ENCODE results near the gene CCL8.
A peak's percentile ranks its signal among the peaks of the same experiment; 100 is the strongest.

Gene CCL8

DNA sequence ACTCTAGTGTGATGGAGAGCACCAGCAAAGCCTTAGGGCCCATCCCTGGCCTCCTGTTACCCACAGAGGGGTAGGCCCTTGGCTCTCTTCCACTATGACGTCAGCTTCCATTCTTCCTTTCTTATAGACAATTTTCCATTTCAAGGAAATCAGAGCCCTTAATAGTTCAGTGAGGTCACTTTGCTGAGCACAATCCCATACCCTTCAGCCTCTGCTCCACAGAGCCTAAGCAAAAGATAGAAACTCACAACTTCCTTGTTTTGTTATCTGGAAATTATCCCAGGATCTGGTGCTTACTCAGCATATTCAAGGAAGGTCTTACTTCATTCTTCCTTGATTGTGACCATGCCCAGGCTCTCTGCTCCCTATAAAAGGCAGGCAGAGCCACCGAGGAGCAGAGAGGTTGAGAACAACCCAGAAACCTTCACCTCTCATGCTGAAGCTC lies at the start of gene CCL8:
Gene CCL8 (plus strand): TSS at position 397 of the 445 bp plus-strand sequence. CDS start 67 bp downstream, outside the sequence.
- Histone ChIP-seq H3K9me3 (ENCODE audit: control insufficient read depth in 1 of 2, low read length in 2 of 2) (no peaks in the 10 kb centered on the region), H3K4me3 (ENCODE audit: low read depth in 1 of 2, low read length in 2 of 2) (peak within 1 kb of the TSS; percentile 5 to 8), H3K27me3 (ENCODE audit: control insufficient read depth in 1 of 2, insufficient read depth in 2 of 2, low read length in 2 of 2) (no peaks in the 10 kb centered on the region), H3K4me1 (ENCODE audit: control insufficient read depth in 1 of 2, insufficient read depth in 2 of 2, low read length in 2 of 2) (peaks cover 0 to under 1% of the 10 kb centered on the region in 2 donors), H3K9ac (ENCODE audit: low read depth in 1 of 2, low read length in 2 of 2) (no peak within 1 kb of the TSS), H3K27ac (ENCODE audit: low read depth, low read length) (no peak within 1 kb of the TSS), H3K36me3 (ENCODE audit: control insufficient read depth in 1 of 2, insufficient read depth in 2 of 2, low read length in 2 of 2) (no peaks in the 10 kb centered on the region)

DNA sequence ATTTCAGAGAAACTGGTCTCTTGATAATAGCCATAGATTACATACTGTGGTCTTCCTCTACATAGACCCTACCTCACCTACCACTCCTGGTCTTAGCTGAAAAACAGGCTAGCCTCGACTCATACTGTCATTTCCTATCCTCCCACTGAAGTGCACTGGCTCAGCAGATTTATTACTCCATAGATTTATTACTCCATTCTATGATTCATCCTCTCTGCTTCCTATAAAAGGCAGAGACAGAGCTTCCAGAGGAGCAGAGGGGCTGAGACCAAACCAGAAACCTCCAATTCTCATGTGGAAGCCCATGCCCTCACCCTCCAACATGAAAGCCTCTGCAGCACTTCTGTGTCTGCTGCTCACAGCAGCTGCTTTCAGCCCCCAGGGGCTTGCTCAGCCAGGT lies 49.3 kb upstream of the CCL8 start, which contains the start of gene CCL7:
Gene CCL7 (plus strand): TSS at position 253 of the 400 bp plus-strand sequence. CDS start 70 bp downstream, at position 323.
- H3K36me3 ChIP-seq (ENCODE audit: control insufficient read depth in 1 of 2, insufficient read depth in 2 of 2, low read length in 2 of 2) = no peaks in the 10 kb centered on the region
- H3K4me1 ChIP-seq (ENCODE audit: control insufficient read depth in 1 of 2, insufficient read depth in 2 of 2, low read length in 2 of 2) = no peaks in the 10 kb centered on the region
- no peak within 1 kb of the TSS for H3K27ac ChIP-seq (ENCODE audit: low read depth, low read length)
- no peak within 1 kb of the TSS for H3K9ac ChIP-seq (ENCODE audit: low read depth in 1 of 2, low read length in 2 of 2)
- H3K4me3 ChIP-seq (ENCODE audit: low read depth in 1 of 2, low read length in 2 of 2) = no peak within 1 kb of the TSS
- H3K27me3 ChIP-seq (ENCODE audit: control insufficient read depth in 1 of 2, insufficient read depth in 2 of 2, low read length in 2 of 2) = no peaks in the 10 kb centered on the region
- no peaks in the 10 kb centered on the region for H3K9me3 ChIP-seq (ENCODE audit: control insufficient read depth in 1 of 2, low read length in 2 of 2)

GRCh38 chr17:34275881-34276280 lies 43.4 kb upstream of the CCL8 start:
- no peaks in the 10 kb centered on the region for H3K4me1 ChIP-seq (ENCODE audit: control insufficient read depth in 1 of 2, insufficient read depth in 2 of 2, low read length in 2 of 2)
- no peaks in the 10 kb centered on the region for H3K27me3 ChIP-seq (ENCODE audit: control insufficient read depth in 1 of 2, insufficient read depth in 2 of 2, low read length in 2 of 2)
- no peak overlapping the region for H3K9ac ChIP-seq (ENCODE audit: low read depth in 1 of 2, low read length in 2 of 2)
- H3K9me3 ChIP-seq (ENCODE audit: control insufficient read depth in 1 of 2, low read length in 2 of 2) = no peaks in the 10 kb centered on the region
- no peaks in the 10 kb centered on the region for H3K36me3 ChIP-seq (ENCODE audit: control insufficient read depth in 1 of 2, insufficient read depth in 2 of 2, low read length in 2 of 2)
- no peak overlapping the region for H3K27ac ChIP-seq (ENCODE audit: low read depth, low read length)
- H3K4me3 ChIP-seq (ENCODE audit: low read depth in 1 of 2, low read length in 2 of 2) = no peak overlapping the region

DNA sequence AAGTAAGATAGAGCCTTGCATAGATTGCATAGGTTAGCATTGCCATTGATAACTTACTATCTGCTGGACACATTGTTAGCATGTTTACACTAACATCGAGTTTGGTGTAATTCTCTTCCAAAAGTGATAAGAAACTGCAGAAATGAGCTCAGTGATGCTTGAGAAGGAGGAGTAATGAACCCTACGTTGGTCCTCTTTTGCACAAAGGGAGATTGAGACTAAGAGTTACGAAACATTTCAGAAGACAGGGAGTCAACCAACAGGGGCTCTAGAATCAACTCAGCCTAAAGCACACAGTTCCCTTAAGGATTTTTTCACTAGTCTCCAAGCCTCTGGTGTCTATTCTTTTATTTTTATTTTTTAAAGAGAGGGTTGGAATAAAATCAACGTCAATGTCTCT lies 42.4 kb upstream of the CCL8 start:
- Histone ChIP-seq H3K9ac (ENCODE audit: low read depth in 1 of 2, low read length in 2 of 2) (no peak overlapping the region), H3K4me3 (ENCODE audit: low read depth in 1 of 2, low read length in 2 of 2) (no peak overlapping the region), H3K36me3 (ENCODE audit: control insufficient read depth in 1 of 2, insufficient read depth in 2 of 2, low read length in 2 of 2) (no peaks in the 10 kb centered on the region), H3K9me3 (ENCODE audit: control insufficient read depth in 1 of 2, low read length in 2 of 2) (no peaks in the 10 kb centered on the region), H3K27ac (ENCODE audit: low read depth, low read length) (no peak overlapping the region), H3K4me1 (ENCODE audit: control insufficient read depth in 1 of 2, insufficient read depth in 2 of 2, low read length in 2 of 2) (no peaks in the 10 kb centered on the region), H3K27me3 (ENCODE audit: control insufficient read depth in 1 of 2, insufficient read depth in 2 of 2, low read length in 2 of 2) (no peaks in the 10 kb centered on the region)

- no peak overlapping the region for H3K4me3 ChIP-seq (ENCODE audit: low read depth in 1 of 2, low read length in 2 of 2)
- H3K36me3 ChIP-seq (ENCODE audit: control insufficient read depth in 1 of 2, insufficient read depth in 2 of 2, low read length in 2 of 2) = no peaks in the 10 kb centered on the region
- H3K27ac ChIP-seq (ENCODE audit: low read depth, low read length) = no peak overlapping the region
- no peak overlapping the region for H3K9ac ChIP-seq (ENCODE audit: low read depth in 1 of 2, low read length in 2 of 2)
- H3K9me3 ChIP-seq (ENCODE audit: control insufficient read depth in 1 of 2, low read length in 2 of 2) = no peaks in the 10 kb centered on the region
- no peaks in the 10 kb centered on the region for H3K27me3 ChIP-seq (ENCODE audit: control insufficient read depth in 1 of 2, insufficient read depth in 2 of 2, low read length in 2 of 2)
- H3K4me1 ChIP-seq (ENCODE audit: control insufficient read depth in 1 of 2, insufficient read depth in 2 of 2, low read length in 2 of 2) = no peaks in the 10 kb centered on the region
Measured at GRCh38 chr17:34283571-34283970, 35.7 kb upstream of the CCL8 start.

DNA sequence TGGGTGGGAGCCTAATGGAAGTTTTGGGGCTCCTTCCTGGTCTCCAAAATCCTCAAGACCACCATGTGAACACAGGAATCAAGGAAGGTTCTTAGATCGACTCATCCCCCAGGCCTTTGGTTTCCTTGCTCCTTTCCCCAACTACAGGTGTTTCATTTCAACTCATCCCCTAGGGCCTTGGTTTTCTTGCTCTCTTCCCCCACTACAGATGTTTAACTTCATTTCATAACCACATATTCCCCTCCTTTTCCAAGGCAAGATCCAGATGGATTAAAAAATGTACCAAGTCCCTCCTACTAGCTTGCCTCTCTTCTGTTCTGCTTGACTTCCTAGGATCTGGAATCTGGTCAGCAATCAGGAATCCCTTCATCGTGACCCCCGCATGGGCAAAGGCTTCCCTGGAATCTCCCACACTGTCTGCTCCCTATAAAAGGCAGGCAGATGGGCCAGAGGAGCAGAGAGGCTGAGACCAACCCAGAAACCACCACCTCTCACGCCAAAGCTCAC lies 33.9 kb upstream of the CCL8 start, which contains the start of gene CCL11:
Gene CCL11 (plus strand): TSS at position 457 of the 507 bp plus-strand sequence. CDS start 67 bp downstream, outside the sequence.
- Histone ChIP-seq H3K4me1 (ENCODE audit: control insufficient read depth in 1 of 2, insufficient read depth in 2 of 2, low read length in 2 of 2) (no peaks in the 10 kb centered on the region), H3K36me3 (ENCODE audit: control insufficient read depth in 1 of 2, insufficient read depth in 2 of 2, low read length in 2 of 2) (no peaks in the 10 kb centered on the region), H3K27me3 (ENCODE audit: control insufficient read depth in 1 of 2, insufficient read depth in 2 of 2, low read length in 2 of 2) (no peaks in the 10 kb centered on the region), H3K4me3 (ENCODE audit: low read depth in 1 of 2, low read length in 2 of 2) (peak within 1 kb of the TSS; percentile 10 to 34), H3K9ac (ENCODE audit: low read depth in 1 of 2, low read length in 2 of 2) (no peak within 1 kb of the TSS), H3K9me3 (ENCODE audit: control insufficient read depth in 1 of 2, low read length in 2 of 2) (no peaks in the 10 kb centered on the region), H3K27ac (ENCODE audit: low read depth, low read length) (no peak within 1 kb of the TSS)

GRCh38 chr17:34287875-34288274 lies 31.4 kb upstream of the CCL8 start:
- Histone ChIP-seq H3K4me3 (ENCODE audit: low read depth in 1 of 2, low read length in 2 of 2) (no peak overlapping the region), H3K27me3 (ENCODE audit: control insufficient read depth in 1 of 2, insufficient read depth in 2 of 2, low read length in 2 of 2) (no peaks in the 10 kb centered on the region), H3K9me3 (ENCODE audit: control insufficient read depth in 1 of 2, low read length in 2 of 2) (no peaks in the 10 kb centered on the region), H3K36me3 (ENCODE audit: control insufficient read depth in 1 of 2, insufficient read depth in 2 of 2, low read length in 2 of 2) (no peaks in the 10 kb centered on the region), H3K4me1 (ENCODE audit: control insufficient read depth in 1 of 2, insufficient read depth in 2 of 2, low read length in 2 of 2) (no peaks in the 10 kb centered on the region), H3K27ac (ENCODE audit: low read depth, low read length) (no peak overlapping the region), H3K9ac (ENCODE audit: low read depth in 1 of 2, low read length in 2 of 2) (no peak overlapping the region)

DNA sequence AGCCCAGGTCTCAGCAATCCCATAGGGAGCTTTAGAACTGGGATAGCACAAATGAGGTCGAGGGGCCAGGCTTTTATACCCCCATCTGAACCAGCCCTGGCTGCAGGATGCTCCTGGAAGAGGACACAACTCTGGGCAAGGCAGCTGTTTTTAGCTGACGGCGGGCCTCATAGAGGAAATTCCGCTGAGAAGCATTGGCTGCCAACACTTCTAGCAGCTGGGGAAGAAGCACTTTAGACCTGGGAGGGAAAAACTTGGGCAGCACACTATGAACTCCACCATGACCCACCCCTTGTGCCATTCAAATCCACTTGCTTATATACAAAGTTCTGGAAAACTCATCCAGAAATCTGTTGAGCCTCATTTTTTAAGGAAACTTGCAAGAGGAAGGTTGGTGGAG lies 28.6 kb upstream of the CCL8 start:
- Histone ChIP-seq H3K36me3 (ENCODE audit: control insufficient read depth in 1 of 2, insufficient read depth in 2 of 2, low read length in 2 of 2) (no peaks in the 10 kb centered on the region), H3K9ac (ENCODE audit: low read depth in 1 of 2, low read length in 2 of 2) (no peak overlapping the region), H3K27ac (ENCODE audit: low read depth, low read length) (no peak overlapping the region), H3K27me3 (ENCODE audit: control insufficient read depth in 1 of 2, insufficient read depth in 2 of 2, low read length in 2 of 2) (no peaks in the 10 kb centered on the region), H3K4me1 (ENCODE audit: control insufficient read depth in 1 of 2, insufficient read depth in 2 of 2, low read length in 2 of 2) (no peaks in the 10 kb centered on the region), H3K4me3 (ENCODE audit: low read depth in 1 of 2, low read length in 2 of 2) (no peak overlapping the region), H3K9me3 (ENCODE audit: control insufficient read depth in 1 of 2, low read length in 2 of 2) (no peaks in the 10 kb centered on the region)

DNA sequence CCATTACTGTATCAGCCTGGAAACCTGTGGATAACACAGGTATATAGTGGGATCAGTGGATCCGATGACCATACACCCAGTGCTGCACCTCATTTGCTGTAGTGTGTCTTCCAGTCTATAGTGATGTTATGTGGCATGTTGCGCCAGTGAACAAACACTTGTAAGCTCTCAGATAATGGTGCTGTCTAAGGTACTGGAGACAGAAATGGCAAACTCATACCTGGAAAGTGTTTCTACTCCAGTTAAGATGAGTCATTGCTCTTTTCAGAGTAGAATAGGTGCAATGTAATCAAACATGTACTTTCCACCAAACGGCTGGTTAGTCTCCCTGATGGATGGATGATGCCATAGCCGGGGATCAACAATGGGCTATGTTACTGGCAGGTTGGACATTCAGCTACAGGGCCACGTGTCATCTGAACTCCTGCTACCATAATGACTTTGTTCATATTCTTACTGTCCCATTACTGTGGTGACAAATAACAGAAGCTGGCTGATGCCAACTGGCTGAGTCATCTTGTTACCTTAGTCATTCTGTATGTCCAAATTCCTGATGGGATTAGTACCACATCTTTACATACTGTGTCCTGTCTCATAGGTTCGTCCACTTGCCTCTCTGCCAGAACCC lies 27.4 kb upstream of the CCL8 start:
- no peaks in the 10 kb centered on the region for H3K27me3 ChIP-seq (ENCODE audit: control insufficient read depth in 1 of 2, insufficient read depth in 2 of 2, low read length in 2 of 2)
- no peaks in the 10 kb centered on the region for H3K9me3 ChIP-seq (ENCODE audit: control insufficient read depth in 1 of 2, low read length in 2 of 2)
- H3K36me3 ChIP-seq (ENCODE audit: control insufficient read depth in 1 of 2, insufficient read depth in 2 of 2, low read length in 2 of 2) = no peaks in the 10 kb centered on the region
- no peak overlapping the region for H3K27ac ChIP-seq (ENCODE audit: low read depth, low read length)
- H3K9ac ChIP-seq (ENCODE audit: low read depth in 1 of 2, low read length in 2 of 2) = no peak overlapping the region
- no peak overlapping the region for H3K4me3 ChIP-seq (ENCODE audit: low read depth in 1 of 2, low read length in 2 of 2)
- no peaks in the 10 kb centered on the region for H3K4me1 ChIP-seq (ENCODE audit: control insufficient read depth in 1 of 2, insufficient read depth in 2 of 2, low read length in 2 of 2)

- Histone ChIP-seq H3K36me3 (ENCODE audit: control insufficient read depth in 1 of 2, insufficient read depth in 2 of 2, low read length in 2 of 2) (no peaks in the 10 kb centered on the region), H3K27ac (ENCODE audit: low read depth, low read length) (no peak overlapping the region), H3K27me3 (ENCODE audit: control insufficient read depth in 1 of 2, insufficient read depth in 2 of 2, low read length in 2 of 2) (no peaks in the 10 kb centered on the region), H3K4me1 (ENCODE audit: control insufficient read depth in 1 of 2, insufficient read depth in 2 of 2, low read length in 2 of 2) (peaks cover 4 to 14% of the 10 kb centered on the region in 2 donors), H3K9ac (ENCODE audit: low read depth in 1 of 2, low read length in 2 of 2) (no peak overlapping the region), H3K4me3 (ENCODE audit: low read depth in 1 of 2, low read length in 2 of 2) (no peak overlapping the region), H3K9me3 (ENCODE audit: control insufficient read depth in 1 of 2, low read length in 2 of 2) (no peaks in the 10 kb centered on the region)
Measured at GRCh38 chr17:34299027-34299426, 20.2 kb upstream of the CCL8 start.

Data from duodenal mucosa (tissue), 2 donors.